IMR-90 (cell line): Measurements from ENCODE around the gene CTTN. TPM values are rescaled to one million over a fixed set of nuclear protein-coding genes. Genes with fewer than 3 reads are reported as not detected.

ENCODE experiments used
- ATAC-seq: fragments of 200-7000 bp; cut with Tn5 transposase; 2 replicates; pipeline ENCODE4 v1.9.1; 2020; ENCODE audit warnings: low read depth, mild to moderate bottlenecking, moderate library complexity
- BruUV-seq: library from RNA; stranded (reverse); fragments of 400-500 nt; replicated peaks from 2 replicates; lab custom pipeline; 2021; lab: Mats Ljungman, UMichigan
- CTCF ChIA-PET: fragments of 300-600 bp; formaldehyde crosslinking; extraction: SDS; loops from one replicate; lab custom pipeline; 2021; ENCODE audit warnings: antibody characterized with exemption; lab: Yijun Ruan, JAX
- POLR2A ChIA-PET: fragments of 300-600 bp; sonication (Branson Sonifier 250); formaldehyde crosslinking; loops from one replicate; lab custom pipeline; 2022; ENCODE audit warnings: antibody characterized with exemption; ENCODE audit not compliant: unreplicated experiment; lab: Charles Lee
- DNase-seq: peaks from one replicate; pipeline ENCODE4 v3.0.0; 2013
- H2AFZ ChIP-seq: replicated peaks from 2 replicates; pipeline ENCODE3; 2013; ENCODE audit warnings: low read length, mild to moderate bottlenecking; ENCODE audit not compliant: poor library complexity
- H2AK5ac ChIP-seq: 2 replicates; pipeline ENCODE4 v1.6.1; 2013; ENCODE audit warnings: low read depth, low read length, inconsistent platforms
- H2AK9ac ChIP-seq: replicated peaks from 2 replicates; pipeline ENCODE3; 2013; ENCODE audit warnings: mild to moderate bottlenecking, low read depth, low read length, moderate library complexity; ENCODE audit not compliant: poor library complexity
- H2BK120ac ChIP-seq: 2 replicates; pipeline ENCODE4 v1.6.1; 2013; ENCODE audit warnings: low read depth, low read length, inconsistent platforms
- H2BK15ac ChIP-seq: 3 replicates; pipeline ENCODE4 v1.6.1; 2013; ENCODE audit warnings: low read depth, low read length, inconsistent platforms
- H2BK20ac ChIP-seq: 2 replicates; pipeline ENCODE4 v1.6.1; 2013; ENCODE audit warnings: low read depth, mild to moderate bottlenecking, inconsistent platforms, low read length, moderate library complexity
- H2BK5ac ChIP-seq: 2 replicates; pipeline ENCODE4 v1.6.1; 2013; ENCODE audit warnings: mild to moderate bottlenecking, low read depth, low read length, inconsistent platforms; ENCODE audit not compliant: poor library complexity, severe bottlenecking
- H3K14ac ChIP-seq: replicated peaks from 2 replicates; pipeline ENCODE4 v1.6.1; 2013; ENCODE audit warnings: low read depth, low read length, inconsistent platforms
- H3K18ac ChIP-seq: 2 replicates; pipeline ENCODE4 v1.6.1; 2013; ENCODE audit warnings: low read depth, low read length, control low read depth
- H3K23ac ChIP-seq: 2 replicates; pipeline ENCODE4 v1.6.1; 2013; ENCODE audit warnings: low read depth, low read length, inconsistent platforms
- H3K27ac ChIP-seq: 2 replicates; pipeline ENCODE4 v1.5.1; 2013; ENCODE audit warnings: mild to moderate bottlenecking, control low read depth, low read length; ENCODE audit not compliant: insufficient read depth
- H3K27me3 ChIP-seq: 2 replicates; pipeline ENCODE4 v1.6.1; 2013; ENCODE audit warnings: low read length; ENCODE audit not compliant: control insufficient read depth, insufficient read depth
- H3K36me3 ChIP-seq: 2 replicates; pipeline ENCODE4 v1.6.1; 2013; ENCODE audit warnings: low read length, mixed read lengths; ENCODE audit not compliant: control insufficient read depth, insufficient read depth
- H3K4ac ChIP-seq: 2 replicates; pipeline ENCODE4 v1.6.1; 2013; ENCODE audit warnings: low read depth, low read length, inconsistent platforms
- H3K4me1 ChIP-seq: 2 replicates; pipeline ENCODE4 v1.6.1; 2013; ENCODE audit warnings: low read length, mixed read lengths; ENCODE audit not compliant: control insufficient read depth, insufficient read depth
- H3K4me2 ChIP-seq: 2 replicates; pipeline ENCODE4 v1.6.1; 2013; ENCODE audit warnings: low read depth, mild to moderate bottlenecking, control low read depth, low read length, moderate library complexity
- H3K4me3 ChIP-seq: 2 replicates; pipeline ENCODE4 v1.5.1; 2013; ENCODE audit warnings: low read depth, mild to moderate bottlenecking, control low read depth, low read length, moderate library complexity; ENCODE audit not compliant: insufficient read depth
- H3K56ac ChIP-seq: 2 replicates; pipeline ENCODE4 v1.6.1; 2013; ENCODE audit warnings: low read length, inconsistent platforms; ENCODE audit not compliant: insufficient read depth; ENCODE audit errors: extremely low read depth
- H3K79me1 ChIP-seq, 2 experiments: 2 replicates each; pipeline ENCODE4 v1.6.1; 2013; ENCODE audit warnings: low read length in 2 of 2, inconsistent platforms in 1 of 2, low read depth in 1 of 2
- H3K9ac ChIP-seq: 2 replicates; pipeline ENCODE4 v1.6.1; 2013; ENCODE audit warnings: low read depth, low read length, control low read depth
- H3K9me1 ChIP-seq: 2 replicates; pipeline ENCODE4 v1.6.1; 2013; ENCODE audit warnings: low read length, inconsistent platforms; ENCODE audit not compliant: insufficient read depth
- H3K9me3 ChIP-seq: 2 replicates; pipeline ENCODE4 v1.6.1; 2013; ENCODE audit warnings: low read length; ENCODE audit not compliant: control insufficient read depth, insufficient read depth
- H4K20me1 ChIP-seq: 2 replicates; pipeline ENCODE4 v1.6.1; 2013; ENCODE audit warnings: low read length, inconsistent platforms; ENCODE audit not compliant: insufficient read depth
- H4K5ac ChIP-seq: 2 replicates; pipeline ENCODE4 v1.6.1; 2013; ENCODE audit warnings: mild to moderate bottlenecking, low read depth, low read length, control low read depth
- H4K8ac ChIP-seq, 2 experiments: 2 replicates each; pipeline ENCODE4 v1.6.1; 2013; ENCODE audit warnings: low read depth in 2 of 2, low read length in 2 of 2, control low read depth in 1 of 2, inconsistent platforms in 1 of 2
- H4K91ac ChIP-seq: 2 replicates; pipeline ENCODE4 v1.6.1; 2013; ENCODE audit warnings: low read depth, low read length, inconsistent platforms; ENCODE audit not compliant: insufficient read depth
- CTCF ChIP-seq: conservative IDR thresholded peaks from 2 replicates; pipeline ENCODE4 v1.5.1; 2012; ENCODE audit warnings: mild to moderate bottlenecking, low read depth, low read length, improper control_type of control experiment
- MAZ ChIP-seq: IDR thresholded peaks from 2 replicates; pipeline ENCODE4 v1.6.1; 2012; ENCODE audit warnings: low read depth, mild to moderate bottlenecking, low read length, improper control_type of control experiment, moderate library complexity, borderline replicate concordance
- MXI1 ChIP-seq: IDR thresholded peaks from 2 replicates; pipeline ENCODE4 v1.6.1; 2012; ENCODE audit warnings: low read depth, mild to moderate bottlenecking, low read length, moderate library complexity, borderline replicate concordance
- NFE2L2 ChIP-seq: fragments of 150-350 bp; IDR thresholded peaks from 2 replicates; pipeline ENCODE4 v1.6.1; 2016; ENCODE audit warnings: low read depth, mild to moderate bottlenecking, low read length
- RAD21 ChIP-seq: IDR thresholded peaks from 2 replicates; pipeline ENCODE4 v1.6.1; 2012; ENCODE audit warnings: low read length, improper control_type of control experiment
- RCOR1 ChIP-seq: IDR thresholded peaks from 2 replicates; pipeline ENCODE4 v1.6.1; 2012; ENCODE audit warnings: mild to moderate bottlenecking, low read length, improper control_type of control experiment; ENCODE audit not compliant: insufficient replicate concordance
- SMC3 ChIP-seq: fragments of 150-350 bp; IDR thresholded peaks from 2 replicates; pipeline ENCODE4 v1.6.1; 2016; ENCODE audit warnings: low read depth, mild to moderate bottlenecking, antibody characterized with exemption, low read length, moderate library complexity
- WGBS, 2 experiments: methylation state at CpG; one replicate each; pipeline versions ENCODE4 v1.1.5 to v1.1.7; 2013; ENCODE audit warnings: missing lambda C conversion rate in 2 of 2; ENCODE audit not compliant: insufficient read length in 1 of 2; ENCODE audit errors: extremely low coverage in 2 of 2; 5-methylcytosine and 5-hydroxymethylcytosine counted together
- dilution Hi-C: fragments of 300-500 bp; cut with HindIII; formaldehyde crosslinking; loops from one replicate; pipeline ENCODE4 v1.14.3; 2018; ENCODE audit warnings: low sequenced_read_pairs; ENCODE audit not compliant: unreplicated experiment
- in situ Hi-C: fragments of 300-500 bp; cut with MboI; formaldehyde crosslinking; loops from 3 replicates; pipeline ENCODE4 v1.14.3; 2019; ENCODE audit warnings: low sequenced_read_pairs, inconsistent platforms, mixed read lengths
- intact Hi-C: fragments of 100-400 bp; cut with micrococcal nuclease; formaldehyde crosslinking; loops from 2 replicates; pipeline ENCODE4 v1.10.0; 2022
- polyA plus RNA-seq, 3 experiments: library from polyadenylated mRNA; depleted of rRNA; stranded (reverse); fragments of >200 nt; gene quantifications; 2 replicates each; pipeline ENCODE4 v1.2.3, GENCODE V29; 2012; ENCODE audit warnings: low replicate concordance in 1 of 3
- total RNA-seq: library from RNA; depleted of rRNA; stranded (reverse); fragments of >200 nt; gene quantifications from 2 replicates; pipeline ENCODE4 v1.2.3, GENCODE V29; 2012
- TF ChIP-seq, protein P1 (sequence below): fragments of 150-350 bp; IDR thresholded peaks from 2 replicates; pipeline ENCODE4 v1.6.1; 2016; ENCODE audit warnings: low read depth, mild to moderate bottlenecking, low read length, moderate library complexity, borderline replicate concordance

Gene CTTN
- total and polyA plus RNA-seq, 2 of the 4 experiments (the other 2 are of a cell fraction) = 287 to 296 TPM

- TF ChIP-seq RCOR1 = no peak
- TF ChIP-seq, protein P1, sequence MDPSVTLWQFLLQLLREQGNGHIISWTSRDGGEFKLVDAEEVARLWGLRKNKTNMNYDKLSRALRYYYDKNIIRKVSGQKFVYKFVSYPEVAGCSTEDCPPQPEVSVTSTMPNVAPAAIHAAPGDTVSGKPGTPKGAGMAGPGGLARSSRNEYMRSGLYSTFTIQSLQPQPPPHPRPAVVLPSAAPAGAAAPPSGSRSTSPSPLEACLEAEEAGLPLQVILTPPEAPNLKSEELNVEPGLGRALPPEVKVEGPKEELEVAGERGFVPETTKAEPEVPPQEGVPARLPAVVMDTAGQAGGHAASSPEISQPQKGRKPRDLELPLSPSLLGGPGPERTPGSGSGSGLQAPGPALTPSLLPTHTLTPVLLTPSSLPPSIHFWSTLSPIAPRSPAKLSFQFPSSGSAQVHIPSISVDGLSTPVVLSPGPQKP = no peak
Measured at GRCh38 chr11:70384566-70385152, 13.7 kb upstream of the CTTN start (continued).

- Histone ChIP-seq H2AK9ac (no peak overlapping the region), H3K23ac (no peak overlapping the region), H3K4me1 (peaks cover 12% of the 10 kb centered on the region), H2AK5ac (no peak overlapping the region), H2BK120ac (no peak overlapping the region), H3K9me1 (peaks cover 12% of the 10 kb centered on the region), H2BK15ac (no peak overlapping the region), H4K8ac (no peak overlapping the region), H2BK5ac (no peak overlapping the region), H3K36me3 (peaks cover 11% of the 10 kb centered on the region), H3K27ac (no peak overlapping the region), H3K4me3 (no peak overlapping the region), H4K91ac (no peak overlapping the region), H3K14ac (no peak overlapping the region), H3K18ac (no peak overlapping the region), H3K27me3 (no peaks in the 10 kb centered on the region), H4K20me1 (peaks cover 6% of the 10 kb centered on the region), H2AFZ (no peak overlapping the region), H3K4ac (no peak overlapping the region), H3K56ac (no peak overlapping the region), H3K4me2 (no peak overlapping the region), H3K79me1 (peaks cover 12 to 76% of the 10 kb centered on the region in 2 experiments), H2BK20ac (no peak overlapping the region), H4K5ac (no peak overlapping the region), H3K9ac (no peak overlapping the region), H3K9me3 (no peaks in the 10 kb centered on the region)
- intact Hi-C loops = no loop called here
- no TSS peak for BruUV-seq
- CTCF ChIA-PET = no interaction called here
- dilution Hi-C loops = no loop called here
- no peak for ATAC-seq
- in situ Hi-C loops = no loop called here
- DNase-seq = no peak
- TF ChIP-seq SMC3 = no peak
- TF ChIP-seq RAD21 = no peak
- TF ChIP-seq NFE2L2 = no peak
- no peak for TF ChIP-seq CTCF
- TF ChIP-seq MAZ = no peak
- TF ChIP-seq MXI1 = no peak
- TF ChIP-seq RCOR1 = no peak
- POLR2A ChIA-PET = interaction anchor here (0.6 kb wide), 1 partner anchor 286 kb away, joined by 3 read pairs; no protein-coding TSS in a partner anchor
- WGBS, 2 experiments = no CpG with 5 or more reads among the region's 4 CpGs
Measured at GRCh38 chr11:70387564-70387963, 10.8 kb upstream of the CTTN start.
